DLD1 (cell line): ENCODE results near the gene NEB.

Source experiments
- in situ Hi-C: cut with HindIII; loops from 2 replicates; pipeline ENCODE4 v1.10.0; 2017; ENCODE audit warnings: low sequenced_read_pairs

Gene NEB, protein sequence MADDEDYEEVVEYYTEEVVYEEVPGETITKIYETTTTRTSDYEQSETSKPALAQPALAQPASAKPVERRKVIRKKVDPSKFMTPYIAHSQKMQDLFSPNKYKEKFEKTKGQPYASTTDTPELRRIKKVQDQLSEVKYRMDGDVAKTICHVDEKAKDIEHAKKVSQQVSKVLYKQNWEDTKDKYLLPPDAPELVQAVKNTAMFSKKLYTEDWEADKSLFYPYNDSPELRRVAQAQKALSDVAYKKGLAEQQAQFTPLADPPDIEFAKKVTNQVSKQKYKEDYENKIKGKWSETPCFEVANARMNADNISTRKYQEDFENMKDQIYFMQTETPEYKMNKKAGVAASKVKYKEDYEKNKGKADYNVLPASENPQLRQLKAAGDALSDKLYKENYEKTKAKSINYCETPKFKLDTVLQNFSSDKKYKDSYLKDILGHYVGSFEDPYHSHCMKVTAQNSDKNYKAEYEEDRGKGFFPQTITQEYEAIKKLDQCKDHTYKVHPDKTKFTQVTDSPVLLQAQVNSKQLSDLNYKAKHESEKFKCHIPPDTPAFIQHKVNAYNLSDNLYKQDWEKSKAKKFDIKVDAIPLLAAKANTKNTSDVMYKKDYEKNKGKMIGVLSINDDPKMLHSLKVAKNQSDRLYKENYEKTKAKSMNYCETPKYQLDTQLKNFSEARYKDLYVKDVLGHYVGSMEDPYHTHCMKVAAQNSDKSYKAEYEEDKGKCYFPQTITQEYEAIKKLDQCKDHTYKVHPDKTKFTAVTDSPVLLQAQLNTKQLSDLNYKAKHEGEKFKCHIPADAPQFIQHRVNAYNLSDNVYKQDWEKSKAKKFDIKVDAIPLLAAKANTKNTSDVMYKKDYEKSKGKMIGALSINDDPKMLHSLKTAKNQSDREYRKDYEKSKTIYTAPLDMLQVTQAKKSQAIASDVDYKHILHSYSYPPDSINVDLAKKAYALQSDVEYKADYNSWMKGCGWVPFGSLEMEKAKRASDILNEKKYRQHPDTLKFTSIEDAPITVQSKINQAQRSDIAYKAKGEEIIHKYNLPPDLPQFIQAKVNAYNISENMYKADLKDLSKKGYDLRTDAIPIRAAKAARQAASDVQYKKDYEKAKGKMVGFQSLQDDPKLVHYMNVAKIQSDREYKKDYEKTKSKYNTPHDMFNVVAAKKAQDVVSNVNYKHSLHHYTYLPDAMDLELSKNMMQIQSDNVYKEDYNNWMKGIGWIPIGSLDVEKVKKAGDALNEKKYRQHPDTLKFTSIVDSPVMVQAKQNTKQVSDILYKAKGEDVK (N-terminal part only)

DNA sequence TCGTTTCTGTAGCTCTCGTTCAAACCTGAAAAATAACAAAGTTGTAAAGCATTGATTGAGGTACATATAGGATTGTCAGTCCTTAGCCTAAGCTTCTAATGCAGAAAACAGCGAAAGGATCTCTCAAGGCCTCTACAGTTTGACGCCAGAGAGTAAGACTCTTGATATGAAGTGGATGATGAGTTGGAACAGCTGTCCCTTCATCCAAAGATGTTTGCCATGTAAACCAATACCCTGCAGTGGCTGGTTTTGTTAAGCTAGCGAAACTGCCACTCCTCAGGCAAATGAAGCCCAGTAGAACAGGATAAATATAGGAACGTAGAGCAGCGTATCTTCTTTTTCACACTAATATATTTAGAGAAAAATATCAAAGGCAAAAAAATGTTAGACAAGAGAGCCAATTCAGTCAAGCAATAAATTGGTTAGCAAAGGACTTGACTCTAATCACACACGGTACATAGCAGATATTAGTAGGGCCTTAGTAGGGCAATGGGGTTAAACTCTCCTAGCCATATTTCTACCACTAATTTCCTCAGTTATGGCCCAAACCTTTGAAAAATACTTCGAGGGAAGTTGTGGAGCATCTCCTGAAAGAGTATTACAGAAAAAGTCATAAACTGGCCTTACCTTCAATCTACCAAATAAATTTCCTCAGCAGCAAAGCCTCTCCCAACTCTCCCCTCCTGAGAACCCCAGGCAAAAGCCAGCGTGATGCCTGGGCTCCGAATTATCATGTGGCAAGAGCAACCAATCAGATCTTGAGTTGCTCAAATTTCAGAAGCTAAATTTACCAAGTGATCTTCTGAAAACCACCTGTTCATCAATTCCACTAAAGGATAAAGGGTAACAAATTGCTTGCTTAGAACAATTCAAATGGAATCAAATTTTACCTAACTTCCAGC lies at the start of gene NEB:
Gene NEB (minus strand): TSS at position 706 of the 902 bp plus-strand sequence. CDS start 1,320 bp downstream, outside the sequence.
- in situ Hi-C loops = no loop called here

DNA sequence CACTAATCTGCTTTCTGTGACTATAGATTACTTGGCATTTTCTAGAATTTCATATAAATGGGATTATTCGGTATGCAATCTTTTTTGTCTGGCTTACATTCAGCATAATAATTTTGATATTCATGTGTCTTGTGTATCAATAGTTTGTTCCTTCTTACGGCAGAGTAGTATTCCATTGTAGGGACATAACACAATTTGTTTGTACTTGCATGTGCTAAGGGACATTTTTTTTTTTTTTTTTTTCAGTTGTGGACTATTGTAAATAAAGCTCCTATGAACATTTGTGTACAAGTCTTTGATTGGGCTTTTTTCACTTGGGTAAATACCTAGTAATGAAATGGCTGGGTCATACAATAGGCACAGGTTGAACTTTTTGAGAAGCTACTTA lies 48.9 kb upstream of the NEB start:
- in situ Hi-C loops = no loop called here

DNA sequence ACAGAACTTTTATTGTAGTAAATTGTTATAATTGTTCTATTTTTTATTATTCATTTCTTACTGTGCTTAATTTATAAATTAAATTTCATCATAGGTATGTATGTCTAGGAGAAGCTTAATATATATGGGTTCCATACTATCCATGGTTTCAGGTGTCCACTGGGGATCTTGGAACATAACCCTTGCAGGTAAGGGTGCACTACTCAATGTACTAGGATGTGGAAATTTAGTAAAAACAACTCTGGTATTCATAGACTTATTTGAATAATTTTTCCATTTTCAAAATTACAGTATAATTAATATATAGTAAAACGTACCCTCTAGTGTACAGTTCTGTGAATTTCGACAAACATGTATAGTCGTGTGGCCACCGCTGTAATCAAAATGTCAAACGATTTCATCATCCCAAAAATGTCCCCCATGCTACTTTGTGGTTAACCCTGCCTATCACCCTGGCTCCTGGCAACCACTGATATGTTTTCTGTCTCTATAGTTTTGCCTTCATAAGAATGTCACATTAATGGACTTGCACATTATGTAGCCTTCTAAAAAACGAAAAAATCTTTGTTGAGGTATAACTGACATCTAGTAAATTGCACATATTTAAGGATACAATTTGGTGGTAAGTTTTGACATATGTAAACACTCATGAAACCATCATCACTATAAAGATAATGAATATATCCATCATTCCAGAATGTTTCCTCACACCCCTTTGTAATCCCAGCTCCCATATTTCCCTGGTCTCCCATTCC lies 48.3 kb upstream of the NEB start:
- in situ Hi-C loops = no loop called here

DNA sequence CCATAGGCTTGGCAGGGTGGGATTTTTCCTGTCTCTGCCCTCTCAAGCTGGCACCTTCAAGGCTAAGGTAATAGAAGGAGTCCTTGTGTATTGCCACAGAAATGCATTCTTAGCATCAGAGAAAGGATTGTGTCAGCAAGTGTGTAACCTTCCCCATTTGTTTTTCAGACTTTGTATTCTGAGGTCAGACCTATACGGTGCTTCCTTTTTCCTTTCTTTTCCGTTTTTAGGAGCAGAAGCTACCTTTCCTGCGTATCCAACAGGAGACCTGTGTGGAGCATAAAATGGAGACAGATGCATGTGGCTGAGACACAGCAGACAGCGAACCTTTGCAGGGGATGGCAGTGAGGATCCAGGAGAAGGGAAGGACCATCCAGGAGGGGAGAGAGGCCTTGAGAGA lies 47.4 kb upstream of the NEB start:
- in situ Hi-C loops = no loop called here

DNA sequence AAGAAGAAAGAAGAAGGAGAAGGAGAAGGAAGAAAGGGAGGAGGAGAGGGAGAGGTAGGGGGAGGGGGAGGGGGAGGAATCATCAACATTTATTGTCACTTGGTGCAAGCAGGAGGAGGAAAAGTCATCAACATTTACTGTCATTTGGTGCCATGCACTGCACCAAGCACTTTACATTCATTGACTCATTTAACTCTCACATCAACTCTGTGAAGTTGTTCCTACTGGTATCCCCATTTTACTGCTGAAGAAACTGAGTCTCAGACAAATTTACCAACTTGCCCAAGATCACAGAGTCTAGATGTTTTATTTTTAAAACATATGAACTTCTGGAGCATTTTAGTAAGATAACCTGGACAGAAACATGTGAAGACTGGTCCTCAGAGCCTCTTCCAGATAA lies 46.7 kb upstream of the NEB start:
- in situ Hi-C loops = no loop called here

DNA sequence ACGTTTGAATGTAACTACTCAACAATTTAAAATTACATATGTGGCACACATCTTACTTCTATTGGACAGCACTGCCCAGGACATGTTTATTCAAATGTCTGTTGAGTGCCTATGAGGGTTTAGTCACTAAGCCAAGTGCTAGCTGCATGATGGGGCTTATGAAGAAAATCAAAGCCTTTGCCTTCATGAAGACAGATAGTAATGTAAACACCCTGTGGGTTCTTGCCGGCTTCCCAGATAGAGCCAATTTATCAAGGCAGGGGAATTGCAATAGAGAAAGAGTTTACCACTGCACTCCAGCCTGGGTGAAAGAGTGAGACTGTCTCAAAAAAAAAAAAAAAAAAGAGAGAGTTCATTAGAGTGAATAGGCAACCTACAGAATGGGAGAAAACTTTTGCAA lies 43.7 kb upstream of the NEB start:
- in situ Hi-C loops = no loop called here

DNA sequence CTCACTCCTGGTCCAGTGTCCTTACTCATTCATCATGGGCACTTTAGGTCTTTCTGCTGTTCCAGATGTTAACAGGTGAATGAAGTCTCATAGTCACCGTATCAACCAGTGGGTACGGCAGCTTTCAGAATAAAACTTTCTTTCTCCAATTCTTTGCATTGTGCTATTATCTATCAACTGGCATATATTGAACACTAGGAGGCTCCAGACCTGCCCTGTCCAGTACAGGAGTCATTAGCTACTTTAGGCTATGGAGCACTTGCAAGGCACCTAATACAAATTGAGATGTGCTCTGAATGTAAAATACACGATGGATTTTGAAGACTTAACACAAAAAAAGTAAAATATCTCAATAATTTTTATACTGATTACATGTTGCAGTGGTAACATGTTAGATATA lies 43.2 kb upstream of the NEB start:
- in situ Hi-C loops = no loop called here

DNA sequence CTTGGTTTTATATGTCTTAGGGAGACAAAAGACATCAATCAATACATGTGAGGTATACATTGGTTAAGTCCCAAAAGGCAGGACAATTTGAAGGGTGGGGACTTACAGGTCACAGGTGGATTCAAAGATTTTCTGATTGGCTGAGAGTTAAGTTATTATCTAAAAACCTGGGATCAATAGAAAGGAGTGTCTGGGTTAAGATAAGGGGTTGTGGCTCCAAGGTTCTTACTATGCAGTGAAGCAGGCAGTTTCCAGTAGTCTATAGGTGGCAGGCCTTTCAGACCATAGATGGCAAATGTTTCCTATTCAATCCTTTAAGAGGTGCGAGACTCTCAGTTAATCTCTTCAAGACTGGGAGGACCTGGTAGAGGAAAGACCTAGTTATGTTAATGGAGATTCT lies 42.1 kb upstream of the NEB start:
- in situ Hi-C loops = no loop called here

DNA sequence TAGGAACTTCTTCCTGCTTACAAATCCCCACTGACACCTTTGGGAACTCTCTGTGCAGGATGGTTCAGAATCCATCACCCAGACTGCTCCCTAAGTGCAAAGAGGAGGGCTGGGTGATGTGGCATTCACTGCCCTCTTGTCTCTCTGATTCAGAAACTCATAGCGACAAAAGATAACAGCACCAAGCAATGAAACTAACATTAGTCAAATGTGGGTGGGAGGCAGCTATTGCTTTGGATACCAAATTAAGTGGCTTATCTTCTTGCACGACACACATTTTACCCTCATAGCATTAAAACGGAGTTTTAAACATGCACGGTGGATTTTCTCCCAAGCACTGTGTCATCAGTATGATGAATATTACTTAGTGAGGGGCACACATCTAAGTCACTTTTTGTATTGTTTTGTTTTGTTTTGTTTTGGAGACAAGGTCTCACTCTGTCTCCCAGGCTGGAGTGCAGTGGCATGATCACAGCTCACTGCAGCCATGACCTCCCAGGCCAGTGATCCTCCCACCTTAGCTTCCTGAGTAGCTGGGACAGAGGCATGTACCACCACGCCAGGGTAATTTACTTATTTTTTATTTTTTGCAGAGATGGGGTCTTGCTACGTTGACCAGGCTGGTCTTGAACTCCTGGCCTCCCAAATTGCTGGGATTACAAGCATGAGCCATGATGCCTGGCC lies 40.9 kb upstream of the NEB start:
- in situ Hi-C loops = no loop called here

DNA sequence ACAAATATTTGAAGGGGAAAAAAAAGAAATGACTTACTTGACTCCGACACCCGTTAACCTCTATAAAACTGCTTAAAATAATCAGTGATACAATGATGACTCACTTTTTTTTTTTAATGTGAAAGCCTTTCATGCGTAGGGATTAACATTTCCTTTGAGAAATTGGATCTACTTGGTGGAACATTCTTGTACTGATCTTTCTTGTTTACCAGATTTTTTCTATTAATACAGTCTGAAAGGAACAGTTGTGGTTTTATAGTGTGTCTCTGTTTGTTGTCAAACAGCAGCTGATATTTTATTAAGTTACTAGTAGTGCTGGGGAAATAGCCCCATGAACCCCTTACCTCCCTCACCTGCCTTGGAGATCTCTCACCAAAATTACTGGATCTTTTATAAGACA lies 40.2 kb upstream of the NEB start:
- in situ Hi-C loops = no loop called here

DNA sequence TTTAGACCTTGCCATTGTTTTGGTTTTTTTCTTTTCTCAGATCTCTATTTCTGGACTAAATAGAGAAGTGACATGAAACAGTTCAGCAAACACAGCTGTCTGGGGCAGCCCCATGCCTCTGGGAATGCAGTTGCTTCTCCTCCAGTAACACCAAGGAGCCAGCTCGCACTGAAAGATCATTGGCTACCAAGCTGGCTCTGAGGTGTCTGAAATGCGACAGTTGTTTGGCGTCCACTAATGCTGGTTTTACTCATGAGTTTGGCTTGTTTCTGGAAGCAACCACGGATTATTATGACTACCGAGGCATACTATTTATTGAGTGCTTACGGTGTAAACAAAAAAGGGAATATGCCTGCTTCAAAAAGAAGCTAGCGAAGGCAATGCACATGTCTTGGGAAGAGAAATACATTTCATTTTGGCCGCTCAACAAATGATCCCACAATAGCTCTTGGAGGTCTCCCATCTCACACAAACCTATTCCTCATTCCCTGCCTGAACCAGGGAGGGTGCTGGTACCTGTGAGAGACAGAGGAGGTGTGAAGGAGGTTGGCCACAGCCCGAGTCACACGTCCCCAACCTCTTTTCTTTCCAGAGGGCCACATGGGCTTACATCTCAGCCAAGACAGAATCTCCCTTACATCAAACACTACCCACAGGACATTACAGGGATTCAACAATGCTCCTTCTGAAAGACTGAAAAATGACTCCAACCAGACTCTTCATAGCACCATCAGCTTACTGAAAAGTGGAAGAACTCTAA lies 37.5 kb upstream of the NEB start:
- in situ Hi-C loops = no loop called here

DNA sequence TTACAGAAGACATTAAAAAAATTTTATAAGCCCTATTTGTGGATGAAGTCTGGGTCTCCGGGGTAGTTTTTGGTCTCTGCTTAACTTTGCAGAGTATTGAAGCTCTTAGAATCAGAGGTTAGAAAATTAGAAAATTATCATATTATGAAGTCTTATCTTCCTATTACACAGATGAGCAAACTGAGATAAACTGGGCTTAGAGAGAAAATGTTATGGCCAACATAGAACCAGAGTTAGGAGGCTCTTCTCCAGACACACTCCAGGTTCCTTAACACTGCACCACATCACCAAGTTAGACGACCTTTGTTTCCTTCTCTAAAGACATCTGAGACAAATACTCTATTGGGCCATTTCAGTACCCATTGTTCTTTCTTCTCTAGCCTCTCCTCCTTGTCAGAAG lies 36.7 kb upstream of the NEB start:
- in situ Hi-C loops = no loop called here

DNA sequence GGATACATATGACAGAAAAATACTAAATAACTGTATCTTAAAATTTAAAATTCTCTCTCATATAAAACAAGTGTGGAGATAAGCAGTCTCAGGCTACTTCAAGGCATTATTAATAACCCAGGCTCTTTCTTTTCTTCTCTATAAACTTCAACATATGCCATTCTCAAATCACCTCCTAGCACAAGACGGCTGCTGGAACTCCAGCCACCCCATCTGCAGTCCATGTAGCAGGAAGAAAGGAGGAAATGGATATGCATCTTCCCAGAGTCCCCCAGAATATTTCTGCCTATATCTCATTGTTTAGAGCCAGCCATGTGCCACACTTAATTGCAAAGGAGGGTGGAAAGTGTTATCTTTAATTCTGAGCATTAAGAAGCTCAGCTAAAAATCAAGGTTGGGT lies 35.3 kb upstream of the NEB start:
- in situ Hi-C loops = no loop called here

DNA sequence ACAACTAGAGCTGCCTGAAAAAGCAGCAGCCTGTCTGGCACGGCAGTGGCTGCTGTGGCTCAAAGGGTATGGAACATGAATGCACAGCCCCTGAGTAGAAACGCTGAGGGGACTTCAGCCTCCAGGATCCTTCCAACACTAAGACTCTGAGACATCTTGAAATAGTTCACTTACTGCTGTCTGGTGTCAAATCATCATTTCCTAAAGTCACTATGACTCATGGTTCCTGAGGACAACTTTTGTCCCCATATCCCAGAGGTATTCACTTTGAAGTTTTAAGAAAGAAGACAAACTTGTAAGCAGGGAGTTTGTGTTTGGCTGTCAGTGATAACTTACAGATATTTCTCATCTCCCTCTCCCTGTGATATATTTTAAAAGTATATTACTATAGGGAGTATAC lies 33.3 kb upstream of the NEB start:
- in situ Hi-C loops = no loop called here

DNA sequence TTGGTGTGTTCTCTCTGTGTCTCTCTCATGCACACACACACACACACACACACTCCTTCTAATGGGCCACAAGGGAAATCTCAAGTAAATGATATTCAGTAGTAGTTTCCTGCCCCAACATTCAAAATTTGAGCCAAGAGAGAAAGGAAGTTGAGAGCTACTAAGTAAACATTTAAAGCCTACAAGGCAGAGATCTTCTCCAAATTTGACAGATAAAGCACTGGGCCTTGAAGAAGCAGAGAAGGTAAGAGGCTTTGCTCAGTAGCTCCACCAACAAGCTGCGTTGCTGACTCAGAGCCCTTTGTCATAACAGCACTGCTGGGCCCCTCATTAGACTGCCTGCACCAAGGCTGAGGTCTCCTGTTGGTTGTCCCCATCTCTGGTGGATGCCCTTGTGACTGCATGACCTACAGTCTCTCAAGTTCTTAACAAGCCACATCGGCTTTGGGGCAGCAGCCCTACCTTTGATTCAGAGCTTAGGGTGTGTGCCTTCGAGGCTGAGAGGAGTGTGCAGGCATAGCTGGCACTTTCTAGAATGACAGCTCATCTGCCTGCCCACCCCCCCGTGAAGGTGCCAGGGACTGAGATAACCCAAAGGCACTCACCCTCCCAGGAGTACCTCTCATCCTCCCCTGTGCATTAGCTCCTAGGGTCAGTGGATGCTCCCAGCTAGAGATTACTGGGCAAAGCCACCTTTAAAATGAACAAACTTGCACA lies 32.3 kb upstream of the NEB start:
- in situ Hi-C loops = no loop called here

DNA sequence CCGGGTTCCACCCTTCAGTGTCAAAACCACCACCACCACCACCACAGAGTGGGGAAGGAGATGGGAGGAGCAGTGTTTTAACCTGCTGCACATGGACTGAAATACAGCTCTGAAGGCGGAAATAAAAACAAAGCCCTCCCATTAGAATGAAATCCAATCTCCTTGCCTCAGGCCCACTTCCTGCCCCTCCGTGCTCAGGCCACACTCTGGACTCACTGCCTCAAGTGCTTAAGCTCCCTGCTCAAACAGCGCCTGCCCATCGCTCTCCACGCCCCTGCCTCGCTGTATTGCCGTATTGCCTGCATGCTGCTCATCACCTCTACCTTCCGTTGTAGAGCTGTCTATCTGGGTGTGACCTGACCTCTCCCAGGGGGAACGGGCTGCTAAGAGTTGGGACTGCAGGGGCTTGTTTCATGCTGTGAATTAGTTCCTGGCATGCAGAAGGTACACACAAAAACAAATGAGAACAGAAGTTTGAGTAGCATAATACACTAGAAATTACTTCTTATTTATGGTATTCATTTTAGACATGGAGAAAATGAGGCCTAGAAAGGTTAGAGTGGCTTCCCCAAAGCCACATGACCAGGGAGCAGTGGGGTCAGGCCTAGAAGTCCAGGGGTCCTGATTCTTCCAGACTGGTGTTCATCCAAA lies 31.6 kb upstream of the NEB start:
- in situ Hi-C loops = no loop called here

DNA sequence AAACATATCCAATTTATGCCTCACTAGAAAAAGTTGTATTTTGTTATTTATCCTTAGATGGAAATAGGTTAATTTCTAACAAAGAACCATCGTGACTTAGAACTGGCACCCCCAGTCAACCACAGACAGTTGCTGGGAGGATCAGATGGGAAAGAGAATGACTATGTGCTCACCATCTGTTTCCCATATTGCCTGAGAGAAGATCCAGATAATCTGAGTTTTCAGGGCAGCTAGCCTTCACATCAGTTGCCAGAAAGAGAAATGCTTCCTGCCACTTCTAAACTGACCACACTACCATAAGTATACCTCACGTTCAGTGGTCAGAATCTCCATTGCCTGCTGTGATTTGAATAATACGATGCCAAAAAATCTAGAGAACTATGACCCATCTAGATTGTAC lies 28.4 kb upstream of the NEB start:
- in situ Hi-C loops = no loop called here
